Measurements from ENCODE around the gene EEPD1.

- no peak for TF ChIP-seq CSRNP3 (CRISPR knock-in tag; IDR thresholded peaks at IDR 0.05)
- no peak for TF ChIP-seq PPARA (CRISPR knock-in tag; IDR thresholded peaks at IDR 0.05; ENCODE audit: borderline replicate concordance)
- TF ChIP-seq CSDC2 (CRISPR knock-in tag; IDR thresholded peaks at IDR 0.05): no peak
- TF ChIP-seq ARNTL (CRISPR knock-in tag; IDR thresholded peaks at IDR 0.05; ENCODE audit: borderline replicate concordance, low read depth): no peak
- no peak for TF ChIP-seq ZNF70 (CRISPR knock-in tag; IDR thresholded peaks at IDR 0.05)
- no peak for TF ChIP-seq ZNF8 (CRISPR knock-in tag; IDR thresholded peaks at IDR 0.05)
- TF ChIP-seq ISL1 (CRISPR knock-in tag; IDR thresholded peaks at IDR 0.05): no peak
- no peak for TF ChIP-seq PATZ1 (CRISPR knock-in tag; IDR thresholded peaks at IDR 0.05; ENCODE audit: borderline replicate concordance)
- no peak for TF ChIP-seq ESRRG (CRISPR knock-in tag; IDR thresholded peaks at IDR 0.05)
- no peak for TF ChIP-seq CREB5 (CRISPR knock-in tag; IDR thresholded peaks at IDR 0.05; ENCODE audit: low read depth)
- TF ChIP-seq OSR1 (CRISPR knock-in tag; IDR thresholded peaks at IDR 0.05): no peak
- no peak for TF ChIP-seq RARB (CRISPR knock-in tag; IDR thresholded peaks at IDR 0.05)
Observed at GRCh38 chr7:36182854-36183604, 30.0 kb downstream of the EEPD1 start.

All from SK-N-SH treated with all-trans-retinoic acid at 6 μM for 48 hours (cell line).